HCT116 (cell line): ENCODE data around the gene CTXN1. TPM values are rescaled to one million over a fixed set of nuclear protein-coding genes. Genes with fewer than 3 reads are reported as not detected.

Experiments used
- ATAC-seq: fragments of 200-7000 bp; cut with Tn5 transposase; 2 replicates; pipeline ENCODE4 v1.9.1; 2020; ENCODE audit warnings: mild to moderate bottlenecking, moderate library complexity
- BruUV-seq: library from RNA; stranded (reverse); fragments of 400-500 nt; replicated peaks from 2 replicates; lab custom pipeline; 2021; lab: Mats Ljungman, UMichigan
- CTCF ChIA-PET: fragments of 300-600 bp; sonication (Branson Sonifier 250); formaldehyde crosslinking; loops from one replicate; lab custom pipeline; 2021; ENCODE audit warnings: antibody characterized with exemption; lab: Charles Lee
- POLR2A ChIA-PET: fragments of 300-600, 350-600 bp; sonication (Branson Sonifier 250); formaldehyde crosslinking; loops from one replicate; lab custom pipeline; 2021; ENCODE audit warnings: antibody characterized with exemption; lab: Charles Lee
- RAD21 ChIA-PET, 2 experiments: fragments of 300-600 bp; sonication (Branson Sonifier 250); formaldehyde crosslinking; loops; one replicate each; lab custom pipeline; 2023; ENCODE audit warnings: low total read pairs in 2 of 2; ENCODE audit not compliant: uncharacterized antibody in 2 of 2, unreplicated experiment in 2 of 2, low non-redundant PET in 1 of 2; lab: Charles Lee
- DNase-seq: peaks from one replicate; pipeline ENCODE4 v3.0.0-alpha.2; 2010; ENCODE audit warnings: low read depth, low spot score
- H2AFZ ChIP-seq: fragments of 200-600 bp; shearing (Covaris generic), sonication (generic); 2 replicates; pipeline ENCODE4 v1.6.1; 2017; ENCODE audit warnings: low read depth, mixed run types, mixed read lengths, antibody characterized with exemption, low read length; ENCODE audit not compliant: poor library complexity, severe bottlenecking
- H3K27ac ChIP-seq: 2 replicates; pipeline ENCODE4 v1.5.1; 2012; ENCODE audit warnings: low read depth, low read length
- H3K27me3 ChIP-seq: fragments of 200-600 bp; sonication (generic); 2 replicates; pipeline ENCODE4 v1.6.1; 2016; ENCODE audit warnings: mixed run types, low read length, mixed read lengths; ENCODE audit not compliant: insufficient read depth
- H3K36me3 ChIP-seq, 2 experiments: fragments of 200-500 bp in 1 of 2; fragments of 200-600 bp in 1 of 2; sonication (Bioruptor generic) in 1 of 2; sonication (generic) in 1 of 2; 2 replicates each; pipeline versions ENCODE4 v1.5.1 to v1.6.1; 2014 to 2016; ENCODE audit warnings: low read length in 2 of 2, inconsistent platforms in 1 of 2, mixed read lengths in 1 of 2, mixed run types in 1 of 2; ENCODE audit not compliant: insufficient read depth in 2 of 2, control insufficient read depth in 1 of 2
- H3K4me1 ChIP-seq, 2 experiments: fragments of 200-600 bp in 1 of 2; sonication (generic) in 1 of 2; 2 replicates each; pipeline versions ENCODE4 v1.5.1 to v1.6.1; 2012 to 2017; ENCODE audit warnings: low read length in 2 of 2, inconsistent platforms in 1 of 2, mild to moderate bottlenecking in 1 of 2, mixed read lengths in 1 of 2, mixed run types in 1 of 2, moderate library complexity in 1 of 2; ENCODE audit not compliant: insufficient read depth in 2 of 2, control insufficient read depth in 1 of 2
- H3K4me2 ChIP-seq: fragments of 200-600 bp; sonication (generic); 2 replicates; pipeline ENCODE4 v1.6.1; 2017; ENCODE audit warnings: mixed run types, low read length, mixed read lengths
- H3K4me3 ChIP-seq, 2 experiments: fragments of 200-600 bp in 1 of 2; sonication (generic) in 1 of 2; replicated peaks in 1 of 2; 2 replicates each; pipeline ENCODE4 v1.5.1; 2011 to 2016; ENCODE audit warnings: low read length in 2 of 2, control low read depth in 1 of 2, low read depth in 1 of 2, mild to moderate bottlenecking in 1 of 2, mixed read lengths in 1 of 2, mixed run types in 1 of 2
- H3K79me2 ChIP-seq: fragments of 200-600 bp; sonication (generic); 2 replicates; pipeline ENCODE4 v1.6.1; 2017; ENCODE audit warnings: mild to moderate bottlenecking, mixed run types, low read length, moderate library complexity, mixed read lengths; ENCODE audit not compliant: insufficient read depth
- H3K9ac ChIP-seq: fragments of 200-600 bp; sonication (generic); 2 replicates; pipeline ENCODE4 v1.6.1; 2016; ENCODE audit warnings: low read length, mixed read lengths
- H3K9me2 ChIP-seq: fragments of 200-600 bp; sonication (generic), shearing (Covaris generic); 2 replicates; pipeline ENCODE4 v1.6.1; 2017; ENCODE audit warnings: mixed run types, mild to moderate bottlenecking, moderate library complexity; ENCODE audit not compliant: insufficient read depth
- H3K9me3 ChIP-seq, 2 experiments: fragments of 200-500 bp in 1 of 2; fragments of 200-600 bp in 1 of 2; sonication (Bioruptor generic) in 1 of 2; sonication (generic) in 1 of 2; 2 replicates each; pipeline ENCODE4 v1.6.1; 2014 to 2017; ENCODE audit warnings: low read length in 2 of 2, mixed read lengths in 2 of 2, inconsistent platforms in 1 of 2, low read depth in 1 of 2, mild to moderate bottlenecking in 1 of 2, mixed run types in 1 of 2, moderate library complexity in 1 of 2; ENCODE audit not compliant: control insufficient read depth in 1 of 2, insufficient read depth in 1 of 2
- H4K20me1 ChIP-seq: fragments of 200-600 bp; sonication (generic), shearing (Covaris generic); 2 replicates; pipeline ENCODE4 v1.6.1; 2017; ENCODE audit warnings: mixed run types, mild to moderate bottlenecking, moderate library complexity; ENCODE audit not compliant: insufficient read depth
- CBX3 ChIP-seq: IDR thresholded peaks from 2 replicates; pipeline ENCODE4 v1.6.1; 2012; ENCODE audit warnings: low read depth
- CEBPB ChIP-seq: IDR thresholded peaks from 2 replicates; pipeline ENCODE4 v1.6.1; 2012; ENCODE audit warnings: low read depth
- EGR1 ChIP-seq: IDR thresholded peaks from 2 replicates; pipeline ENCODE4 v1.6.1; 2012; ENCODE audit warnings: low read depth
- ELF1 ChIP-seq: IDR thresholded peaks from 2 replicates; pipeline ENCODE4 v1.6.1; 2012; ENCODE audit warnings: low read depth, borderline replicate concordance
- EZH2 ChIP-seq: fragments of 200-600 bp; sonication (generic); IDR thresholded peaks from 2 replicates; pipeline ENCODE4 v1.6.1; 2017; ENCODE audit warnings: antibody characterized with exemption, mixed run types
- EZH2phosphoT487 ChIP-seq: fragments of 200-600 bp; IDR thresholded peaks from 2 replicates; pipeline ENCODE4 v1.6.1; 2018; ENCODE audit warnings: antibody characterized with exemption, borderline replicate concordance
- FOSL1 ChIP-seq: IDR thresholded peaks from 2 replicates; pipeline ENCODE4 v1.6.1; 2012; ENCODE audit warnings: low read depth
- POLR2A ChIP-seq: IDR thresholded peaks from 2 replicates; pipeline ENCODE4 v1.7.0; 2011; ENCODE audit warnings: borderline replicate concordance; ENCODE audit not compliant: insufficient read depth, insufficient read length; ENCODE audit errors: extremely low read depth
- RAD21 ChIP-seq: IDR thresholded peaks from 2 replicates; pipeline ENCODE4 v1.6.1; 2012; ENCODE audit warnings: low read depth, mild to moderate bottlenecking
- SIN3A ChIP-seq: IDR thresholded peaks from 2 replicates; pipeline ENCODE4 v1.6.1; 2012; ENCODE audit warnings: low read depth
- SP1 ChIP-seq: IDR thresholded peaks from 2 replicates; pipeline ENCODE4 v1.6.1; 2012; ENCODE audit warnings: low read depth
- SRF ChIP-seq: IDR thresholded peaks from 2 replicates; pipeline ENCODE4 v1.6.1; 2012; ENCODE audit warnings: low read depth
- TCF7L2 ChIP-seq: IDR thresholded peaks from 2 replicates; pipeline ENCODE4 v1.7.0; 2011; ENCODE audit warnings: borderline replicate concordance, inconsistent platforms; ENCODE audit not compliant: insufficient read depth, insufficient read length; ENCODE audit errors: extremely low read depth
- YY1 ChIP-seq: IDR thresholded peaks from 2 replicates; pipeline ENCODE4 v1.6.1; 2011; ENCODE audit warnings: low read length, low read depth, moderate library complexity, mild to moderate bottlenecking; ENCODE audit not compliant: insufficient replicate concordance; ENCODE audit errors: extremely low read depth
- ZFX ChIP-seq: fragments of 450-650 bp; IDR thresholded peaks from 2 replicates; pipeline ENCODE4 v1.6.1; 2017
- ZNF274 ChIP-seq: fragments of 200-500 bp; sonication (Bioruptor generic); IDR thresholded peaks from 2 replicates; pipeline ENCODE4 v1.6.1; 2014; ENCODE audit warnings: mild to moderate bottlenecking, low read depth, low read length, inconsistent platforms
- intact Hi-C: fragments of 100-400 bp; cut with micrococcal nuclease; formaldehyde crosslinking; loops from 2 replicates; pipeline ENCODE4 v1.10.0; 2022
- total RNA-seq: library from RNA; stranded (reverse); gene quantifications from one replicate; pipeline ENCODE4 v1.2.1, GENCODE V29; 2021; ENCODE audit not compliant: unreplicated experiment
- TF ChIP-seq, protein P1 (sequence below): IDR thresholded peaks from 2 replicates; pipeline ENCODE4 v1.6.1; 2012; ENCODE audit warnings: low read depth
- TF ChIP-seq, protein P2 (sequence below), 3 experiments: fragments of 200-600 bp in 1 of 3; sonication (generic) in 1 of 3; IDR thresholded peaks in 2 of 3; conservative IDR thresholded peaks in 1 of 3; 2 replicates each; pipeline ENCODE4 v1.5.1; 2012 to 2017; ENCODE audit warnings: low read depth in 2 of 3, low read length in 2 of 3, antibody characterized with exemption in 1 of 3, borderline replicate concordance in 1 of 3, control low read depth in 1 of 3, mild to moderate bottlenecking in 1 of 3, mixed read lengths in 1 of 3, mixed run types in 1 of 3, moderate library complexity in 1 of 3; ENCODE audit not compliant: insufficient read depth in 1 of 3
- TF ChIP-seq, protein P3 (sequence below): IDR thresholded peaks from 2 replicates; pipeline ENCODE4 v1.6.1; 2012

Gene CTXN1
- total RNA-seq, 1 experiment from 2014 or later = 56.0 TPM

DNA sequence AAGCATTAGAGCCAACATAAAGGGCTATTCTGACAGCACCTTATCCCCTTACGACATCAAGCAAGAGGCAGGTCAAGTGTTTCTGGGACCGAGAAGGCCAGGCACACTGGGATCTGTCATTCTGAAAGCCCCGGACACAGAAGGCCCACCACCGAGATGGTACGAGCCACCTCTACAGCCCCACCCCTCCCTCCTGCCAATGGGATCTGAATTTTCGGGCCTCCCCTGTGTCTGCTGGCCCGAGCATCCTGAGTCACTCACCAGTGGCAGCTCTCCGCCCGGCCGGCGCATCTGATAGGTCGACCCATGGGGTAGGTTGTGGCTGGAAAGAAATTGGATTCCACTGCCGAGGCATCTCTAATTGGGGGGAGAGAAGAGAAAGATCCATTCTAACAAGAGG is 14.9 kb upstream of the CTXN1 start:
- TF ChIP-seq, protein P1, sequence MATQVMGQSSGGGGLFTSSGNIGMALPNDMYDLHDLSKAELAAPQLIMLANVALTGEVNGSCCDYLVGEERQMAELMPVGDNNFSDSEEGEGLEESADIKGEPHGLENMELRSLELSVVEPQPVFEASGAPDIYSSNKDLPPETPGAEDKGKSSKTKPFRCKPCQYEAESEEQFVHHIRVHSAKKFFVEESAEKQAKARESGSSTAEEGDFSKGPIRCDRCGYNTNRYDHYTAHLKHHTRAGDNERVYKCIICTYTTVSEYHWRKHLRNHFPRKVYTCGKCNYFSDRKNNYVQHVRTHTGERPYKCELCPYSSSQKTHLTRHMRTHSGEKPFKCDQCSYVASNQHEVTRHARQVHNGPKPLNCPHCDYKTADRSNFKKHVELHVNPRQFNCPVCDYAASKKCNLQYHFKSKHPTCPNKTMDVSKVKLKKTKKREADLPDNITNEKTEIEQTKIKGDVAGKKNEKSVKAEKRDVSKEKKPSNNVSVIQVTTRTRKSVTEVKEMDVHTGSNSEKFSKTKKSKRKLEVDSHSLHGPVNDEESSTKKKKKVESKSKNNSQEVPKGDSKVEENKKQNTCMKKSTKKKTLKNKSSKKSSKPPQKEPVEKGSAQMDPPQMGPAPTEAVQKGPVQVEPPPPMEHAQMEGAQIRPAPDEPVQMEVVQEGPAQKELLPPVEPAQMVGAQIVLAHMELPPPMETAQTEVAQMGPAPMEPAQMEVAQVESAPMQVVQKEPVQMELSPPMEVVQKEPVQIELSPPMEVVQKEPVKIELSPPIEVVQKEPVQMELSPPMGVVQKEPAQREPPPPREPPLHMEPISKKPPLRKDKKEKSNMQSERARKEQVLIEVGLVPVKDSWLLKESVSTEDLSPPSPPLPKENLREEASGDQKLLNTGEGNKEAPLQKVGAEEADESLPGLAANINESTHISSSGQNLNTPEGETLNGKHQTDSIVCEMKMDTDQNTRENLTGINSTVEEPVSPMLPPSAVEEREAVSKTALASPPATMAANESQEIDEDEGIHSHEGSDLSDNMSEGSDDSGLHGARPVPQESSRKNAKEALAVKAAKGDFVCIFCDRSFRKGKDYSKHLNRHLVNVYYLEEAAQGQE = no peak
- no peak for TF ChIP-seq YY1
- TF ChIP-seq POLR2A = no peak
- no peak for TF ChIP-seq EGR1
- TF ChIP-seq CEBPB = no peak
- no peak for TF ChIP-seq EZH2
- TF ChIP-seq, protein P2, sequence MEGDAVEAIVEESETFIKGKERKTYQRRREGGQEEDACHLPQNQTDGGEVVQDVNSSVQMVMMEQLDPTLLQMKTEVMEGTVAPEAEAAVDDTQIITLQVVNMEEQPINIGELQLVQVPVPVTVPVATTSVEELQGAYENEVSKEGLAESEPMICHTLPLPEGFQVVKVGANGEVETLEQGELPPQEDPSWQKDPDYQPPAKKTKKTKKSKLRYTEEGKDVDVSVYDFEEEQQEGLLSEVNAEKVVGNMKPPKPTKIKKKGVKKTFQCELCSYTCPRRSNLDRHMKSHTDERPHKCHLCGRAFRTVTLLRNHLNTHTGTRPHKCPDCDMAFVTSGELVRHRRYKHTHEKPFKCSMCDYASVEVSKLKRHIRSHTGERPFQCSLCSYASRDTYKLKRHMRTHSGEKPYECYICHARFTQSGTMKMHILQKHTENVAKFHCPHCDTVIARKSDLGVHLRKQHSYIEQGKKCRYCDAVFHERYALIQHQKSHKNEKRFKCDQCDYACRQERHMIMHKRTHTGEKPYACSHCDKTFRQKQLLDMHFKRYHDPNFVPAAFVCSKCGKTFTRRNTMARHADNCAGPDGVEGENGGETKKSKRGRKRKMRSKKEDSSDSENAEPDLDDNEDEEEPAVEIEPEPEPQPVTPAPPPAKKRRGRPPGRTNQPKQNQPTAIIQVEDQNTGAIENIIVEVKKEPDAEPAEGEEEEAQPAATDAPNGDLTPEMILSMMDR (IDR thresholded peaks at IDR 0.05 in 2 of 3, conservative IDR thresholded peaks at IDR 0.05 in 1 of 3; ENCODE audit: borderline replicate concordance in 1 of 3, insufficient read depth in 1 of 3, low read depth in 2 of 3, low read length in 2 of 3) = no peak
- TF ChIP-seq, protein P3, sequence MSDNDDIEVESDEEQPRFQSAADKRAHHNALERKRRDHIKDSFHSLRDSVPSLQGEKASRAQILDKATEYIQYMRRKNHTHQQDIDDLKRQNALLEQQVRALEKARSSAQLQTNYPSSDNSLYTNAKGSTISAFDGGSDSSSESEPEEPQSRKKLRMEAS = no peak
- no peak for TF ChIP-seq SP1
- no peak for TF ChIP-seq EZH2phosphoT487
- TF ChIP-seq SIN3A = no peak
- TF ChIP-seq CBX3 = no peak
- TF ChIP-seq RAD21 = no peak
- TF ChIP-seq ELF1 = no peak
- TF ChIP-seq ZNF274 = no peak
- no peak for TF ChIP-seq SRF
- TF ChIP-seq ZFX = no peak
- TF ChIP-seq FOSL1 = no peak
- no peak for TF ChIP-seq TCF7L2
- TF ChIP-seq, all 23 proteins: peak for 0
- H3K4me2 ChIP-seq = no peak overlapping the region
- POLR2A ChIA-PET = no interaction called here
- peaks cover 20 to 28% of the 10 kb centered on the region in 2 experiments; a peak in 3 of 4 replicates for H3K36me3 ChIP-seq
- H2AFZ ChIP-seq = no peak overlapping the region
- H4K20me1 ChIP-seq = no peaks in the 10 kb centered on the region
- BruUV-seq = no TSS peak
- peaks cover 13 to 25% of the 10 kb centered on the region in 2 experiments for H3K4me1 ChIP-seq
- no peaks in the 10 kb centered on the region for H3K9me3 ChIP-seq
- CTCF ChIA-PET = no interaction called here
- no peaks in the 10 kb centered on the region for H3K27me3 ChIP-seq
- H3K27ac ChIP-seq = no peak overlapping the region
- intact Hi-C loops = loop anchor here (5.0 kb wide), 1 partner anchor 216 kb away; no protein-coding TSS in a partner anchor
- no peak overlapping the region for H3K4me3 ChIP-seq
- RAD21 ChIA-PET = no interaction called here
- DNase-seq = no peak
- no peaks in the 10 kb centered on the region for H3K9me2 ChIP-seq
- H3K9ac ChIP-seq = no peak overlapping the region
- H3K79me2 ChIP-seq = peaks cover 50% of the 10 kb centered on the region
- ATAC-seq = no peak
